Muscle layer of colon (tissue), 2 donors: Measurements from ENCODE around the gene ZNF784.

Experiments used
- H3K27ac ChIP-seq: one replicate; pipeline ENCODE4 v1.7.0; 2013; ENCODE audit warnings: low read depth, mild to moderate bottlenecking, low read length, moderate library complexity
- H3K27me3 ChIP-seq, 2 donors: one replicate each; pipeline ENCODE4 v1.7.0; 2013; ENCODE audit warnings: low read length in 2 of 2, mild to moderate bottlenecking in 2 of 2; ENCODE audit not compliant: insufficient read depth in 2 of 2, control insufficient read depth in 1 of 2
- H3K36me3 ChIP-seq: one replicate; pipeline ENCODE4 v1.7.0; 2013; ENCODE audit warnings: mild to moderate bottlenecking, low read length; ENCODE audit not compliant: insufficient read depth
- H3K4me1 ChIP-seq: one replicate; pipeline ENCODE4 v1.7.0; 2013; ENCODE audit warnings: mild to moderate bottlenecking, low read length; ENCODE audit not compliant: insufficient read depth
- H3K4me3 ChIP-seq, 2 donors: one replicate each; pipeline ENCODE4 v1.7.0; 2013; ENCODE audit warnings: low read length in 2 of 2, low read depth in 1 of 2, mild to moderate bottlenecking in 1 of 2, moderate library complexity in 1 of 2
- H3K9ac ChIP-seq: one replicate; pipeline ENCODE4 v1.7.0; 2013; ENCODE audit warnings: low read length
- H3K9me3 ChIP-seq: one replicate; pipeline ENCODE4 v1.7.0; 2013; ENCODE audit warnings: mild to moderate bottlenecking, low read length
- donor health status: abdominal sarcoma.
- donor health status: Adenocarcinoma of cecum.

Gene ZNF784

GRCh38 chr19:55603581-55604292 is 20.6 kb downstream of the ZNF784 start:
- no peak overlapping the region for H3K4me3 ChIP-seq
- H3K36me3 ChIP-seq: peaks cover 6% of the 10 kb centered on the region
- H3K4me1 ChIP-seq: peaks cover 29% of the 10 kb centered on the region
- no peaks in the 10 kb centered on the region for H3K27me3 ChIP-seq
- H3K27ac ChIP-seq: peak overlapping the region; percentile 93
- no peak overlapping the region for H3K9ac ChIP-seq
- H3K9me3 ChIP-seq: no peaks in the 10 kb centered on the region

DNA sequence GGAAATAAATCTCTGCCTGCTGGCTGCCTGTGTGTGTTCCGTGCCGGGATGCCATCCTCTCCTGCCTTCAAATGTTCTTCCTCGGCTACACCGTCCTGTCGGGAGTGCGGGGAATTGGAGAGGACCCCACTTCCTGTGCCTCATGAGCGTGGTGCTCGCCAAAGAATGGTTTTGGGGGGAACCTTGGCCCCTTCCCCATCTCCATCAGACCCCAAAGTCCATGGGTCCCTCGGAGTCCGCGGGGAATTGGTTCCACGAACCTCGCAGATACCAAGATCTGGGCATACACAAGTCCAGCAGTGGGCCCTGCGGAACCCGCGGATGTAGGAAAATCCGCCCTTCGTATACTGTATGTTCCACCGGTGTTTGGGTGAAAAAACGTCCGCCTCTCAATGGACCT is 21.3 kb downstream of the ZNF784 start:
- H3K27ac ChIP-seq: no peak overlapping the region
- no peaks in the 10 kb centered on the region for H3K9me3 ChIP-seq
- no peak overlapping the region for H3K9ac ChIP-seq
- H3K4me3 ChIP-seq: no peak overlapping the region
- peaks cover 35% of the 10 kb centered on the region for H3K4me1 ChIP-seq
- no peaks in the 10 kb centered on the region for H3K27me3 ChIP-seq
- peaks cover 6% of the 10 kb centered on the region for H3K36me3 ChIP-seq

GRCh38 chr19:55602104-55603001 is 22.0 kb downstream of the ZNF784 start:
- Histone ChIP-seq H3K27ac (peak overlapping the region; percentile 21), H3K4me3 (no peak overlapping the region), H3K27me3 (no peaks in the 10 kb centered on the region), H3K9ac (no peak overlapping the region), H3K4me1 (peaks cover 36% of the 10 kb centered on the region), H3K9me3 (no peaks in the 10 kb centered on the region), H3K36me3 (peaks cover 6% of the 10 kb centered on the region)

GRCh38 chr19:55601084-55601483 is 23.3 kb downstream of the ZNF784 start:
- H3K9ac ChIP-seq: peak overlapping the region; percentile 49
- peaks cover 23% of the 10 kb centered on the region for H3K4me1 ChIP-seq
- H3K27me3 ChIP-seq: no peaks in the 10 kb centered on the region
- H3K4me3 ChIP-seq: peak overlapping the region; percentile 91 to 95
- no peaks in the 10 kb centered on the region for H3K9me3 ChIP-seq
- peak overlapping the region; percentile 99 for H3K27ac ChIP-seq
- peaks cover 9% of the 10 kb centered on the region for H3K36me3 ChIP-seq

GRCh38 chr19:55600662-55601028 is 23.7 kb downstream of the ZNF784 start:
- H3K27ac ChIP-seq: peak overlapping the region; percentile 99
- no peaks in the 10 kb centered on the region for H3K9me3 ChIP-seq
- peak overlapping the region; percentile 49 for H3K9ac ChIP-seq
- H3K4me3 ChIP-seq: peak overlapping the region; percentile 91 to 95
- peaks cover 23% of the 10 kb centered on the region for H3K4me1 ChIP-seq
- peaks cover 14% of the 10 kb centered on the region for H3K36me3 ChIP-seq
- H3K27me3 ChIP-seq: no peaks in the 10 kb centered on the region

DNA sequence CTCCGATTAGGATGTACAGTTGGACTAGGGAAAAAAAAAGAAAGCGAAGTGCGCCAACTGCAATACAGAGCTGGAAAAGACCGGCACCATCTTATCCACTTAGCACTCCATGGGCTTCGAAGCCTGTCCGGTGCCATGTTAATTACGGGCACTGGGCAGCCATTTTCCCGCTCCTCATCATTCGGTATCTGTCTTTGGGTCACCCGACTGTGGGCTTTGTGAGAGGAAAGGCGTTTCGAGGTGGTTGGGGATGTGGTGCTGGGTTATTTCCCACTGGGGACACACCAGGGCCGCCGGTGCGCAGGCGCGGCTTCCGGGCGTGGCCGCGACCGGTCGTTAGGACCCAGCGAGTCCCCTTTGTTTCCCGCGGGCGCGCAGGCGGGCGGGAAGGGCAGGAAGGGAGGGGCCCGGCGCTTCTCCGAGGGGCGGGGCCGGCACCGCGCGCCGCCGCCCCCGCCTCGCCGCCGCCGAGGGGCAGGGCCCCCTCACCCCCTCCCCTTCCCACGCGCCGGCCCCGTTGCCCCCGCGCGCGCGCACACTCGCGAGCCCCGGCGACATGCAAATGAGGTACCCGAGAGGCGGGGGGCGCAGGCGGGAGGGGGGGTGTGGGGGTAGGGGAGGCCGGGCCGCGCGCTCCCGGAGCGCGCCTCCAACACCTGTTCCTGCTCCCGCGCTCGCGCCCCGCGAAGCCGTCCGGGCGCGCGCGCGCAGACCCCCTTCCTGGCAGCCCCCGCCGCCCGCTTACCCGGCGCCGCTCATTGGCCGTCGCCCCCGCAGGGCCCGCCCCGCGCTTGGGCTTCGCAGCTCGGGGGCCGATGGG is 24.3 kb downstream of the ZNF784 start, which contains the start of gene ZNF524:
ZNF524 (plus strand) TSS at position 447 of the 820 bp plus-strand sequence. CDS start 1,825 bp downstream, outside the sequence.
- no peaks in the 10 kb centered on the region for H3K27me3 ChIP-seq
- H3K9me3 ChIP-seq: no peaks in the 10 kb centered on the region
- peaks cover 23% of the 10 kb centered on the region for H3K4me1 ChIP-seq
- peak within 1 kb of the TSS; percentile 99 for H3K27ac ChIP-seq
- H3K4me3 ChIP-seq: peak within 1 kb of the TSS; percentile 91 to 95
- peaks cover 20% of the 10 kb centered on the region for H3K36me3 ChIP-seq
- peak within 1 kb of the TSS; percentile 61 for H3K9ac ChIP-seq

GRCh38 chr19:55599468-55599841 is 24.9 kb downstream of the ZNF784 start, which contains the start of gene FIZ1:
Gene FIZ1 (minus strand): TSS chr19:55599517. CDS start chr19:55597865, 1,652 bp downstream.
- peak within 1 kb of the TSS; percentile 99 for H3K27ac ChIP-seq
- no peaks in the 10 kb centered on the region for H3K27me3 ChIP-seq
- H3K9ac ChIP-seq: peak within 1 kb of the TSS; percentile 61
- peaks cover 20% of the 10 kb centered on the region for H3K36me3 ChIP-seq
- H3K4me3 ChIP-seq: peak within 1 kb of the TSS; percentile 91 to 95
- no peaks in the 10 kb centered on the region for H3K9me3 ChIP-seq
- peaks cover 18% of the 10 kb centered on the region for H3K4me1 ChIP-seq

GRCh38 chr19:55598719-55599467 is 25.5 kb downstream of the ZNF784 start:
- Histone ChIP-seq H3K9me3 (no peaks in the 10 kb centered on the region), H3K27me3 (no peaks in the 10 kb centered on the region), H3K36me3 (peaks cover 20% of the 10 kb centered on the region), H3K4me1 (peaks cover 18% of the 10 kb centered on the region), H3K9ac (no peak overlapping the region), H3K27ac (peak overlapping the region; percentile 99), H3K4me3 (peak overlapping the region; percentile 75 to 91)

DNA sequence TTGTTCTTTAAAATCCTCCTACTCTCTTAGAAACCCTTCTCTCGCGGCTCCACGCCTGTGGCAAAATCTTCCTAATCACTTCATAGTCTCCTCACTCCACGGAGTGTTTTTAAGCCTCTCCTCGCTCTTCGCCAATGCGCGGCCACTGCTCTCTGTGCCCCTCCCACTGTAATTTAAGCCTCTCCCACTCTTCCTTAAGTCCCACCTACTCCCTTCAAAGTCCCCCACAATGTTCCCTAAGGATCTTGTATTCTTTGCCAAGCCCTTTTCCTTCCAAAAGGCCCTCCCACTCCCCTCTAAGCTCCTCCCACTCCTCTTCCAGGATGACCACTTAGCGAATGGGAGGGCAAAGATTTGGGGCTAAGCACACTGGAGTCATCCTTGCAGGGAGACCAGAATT is 26.3 kb downstream of the ZNF784 start:
- peaks cover 18% of the 10 kb centered on the region for H3K4me1 ChIP-seq
- peaks cover 20% of the 10 kb centered on the region for H3K36me3 ChIP-seq
- H3K27ac ChIP-seq: no peak overlapping the region
- H3K27me3 ChIP-seq: no peaks in the 10 kb centered on the region
- H3K9ac ChIP-seq: no peak overlapping the region
- H3K9me3 ChIP-seq: no peaks in the 10 kb centered on the region
- H3K4me3 ChIP-seq: no peak overlapping the region

- H3K9me3 ChIP-seq: no peaks in the 10 kb centered on the region
- peaks cover 18% of the 10 kb centered on the region for H3K4me1 ChIP-seq
- H3K9ac ChIP-seq: no peak overlapping the region
- no peaks in the 10 kb centered on the region for H3K27me3 ChIP-seq
- no peak overlapping the region for H3K4me3 ChIP-seq
- H3K36me3 ChIP-seq: peaks cover 20% of the 10 kb centered on the region
- no peak overlapping the region for H3K27ac ChIP-seq
Measured at GRCh38 chr19:55597501-55597921, 26.9 kb downstream of the ZNF784 start.
